ENCODE measurements around the gene CAST.

DNA sequence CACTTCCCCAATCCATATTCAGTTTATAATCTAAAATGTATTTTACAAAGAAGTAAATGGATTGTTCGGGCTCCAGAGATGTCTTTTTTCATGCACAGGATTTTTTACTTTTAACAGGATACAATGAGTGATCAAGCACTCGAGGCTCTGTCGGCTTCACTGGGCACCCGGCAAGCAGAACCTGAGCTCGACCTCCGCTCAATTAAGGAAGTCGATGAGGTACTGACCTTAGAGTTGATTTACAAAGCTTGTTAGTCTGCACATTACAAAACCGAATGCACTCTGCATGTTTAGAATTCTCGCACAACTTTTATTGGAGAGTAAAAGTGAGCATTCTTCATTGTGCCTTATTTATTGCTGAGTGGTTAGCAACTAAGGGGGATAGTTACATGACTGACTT, 80.4 kb downstream of the CAST start:
- TF ChIP-seq CTCF (IDR thresholded peaks at IDR 0.05; ENCODE audit: insufficient read depth, low read length, poor library complexity, severe bottlenecking) (no peak), EZH2phosphoT487 (conservative IDR thresholded peaks at IDR 0.05; ENCODE audit: low read length) (no peak)

Measured in SU-DHL-6 (cell line).